ENCODE data around the gene VAT1L.
"Not testable (repeated sequence)": the region's sequence is repeated elsewhere in the genome, so short reads cannot be mapped to it uniquely, and the experiment has no call there.

Gene VAT1L

GRCh38 chr16:77963185-77964044 lies 175.1 kb downstream of the VAT1L start:
- DNase-seq, result no peak

DNA sequence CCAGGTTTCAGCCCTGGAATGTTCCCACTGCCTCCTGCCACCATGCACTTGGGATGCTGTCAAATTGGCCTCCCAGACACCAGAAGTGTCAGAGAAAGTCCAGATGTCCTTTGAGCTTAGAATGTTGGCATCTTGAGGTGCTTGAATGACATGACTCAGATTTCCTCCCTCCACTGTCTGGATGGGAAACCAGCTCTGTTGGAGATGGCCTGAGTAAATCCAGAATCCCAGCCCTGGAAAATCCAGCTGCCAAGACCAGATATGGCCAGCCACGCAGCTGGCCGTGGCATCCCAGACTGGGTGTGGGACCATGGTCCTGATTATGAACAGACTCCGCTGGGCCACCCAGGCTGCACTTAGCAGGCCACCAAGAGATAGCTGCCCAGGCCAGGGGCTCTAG lies 177.0 kb downstream of the VAT1L start:
- DNase-seq, result no peak

DNA sequence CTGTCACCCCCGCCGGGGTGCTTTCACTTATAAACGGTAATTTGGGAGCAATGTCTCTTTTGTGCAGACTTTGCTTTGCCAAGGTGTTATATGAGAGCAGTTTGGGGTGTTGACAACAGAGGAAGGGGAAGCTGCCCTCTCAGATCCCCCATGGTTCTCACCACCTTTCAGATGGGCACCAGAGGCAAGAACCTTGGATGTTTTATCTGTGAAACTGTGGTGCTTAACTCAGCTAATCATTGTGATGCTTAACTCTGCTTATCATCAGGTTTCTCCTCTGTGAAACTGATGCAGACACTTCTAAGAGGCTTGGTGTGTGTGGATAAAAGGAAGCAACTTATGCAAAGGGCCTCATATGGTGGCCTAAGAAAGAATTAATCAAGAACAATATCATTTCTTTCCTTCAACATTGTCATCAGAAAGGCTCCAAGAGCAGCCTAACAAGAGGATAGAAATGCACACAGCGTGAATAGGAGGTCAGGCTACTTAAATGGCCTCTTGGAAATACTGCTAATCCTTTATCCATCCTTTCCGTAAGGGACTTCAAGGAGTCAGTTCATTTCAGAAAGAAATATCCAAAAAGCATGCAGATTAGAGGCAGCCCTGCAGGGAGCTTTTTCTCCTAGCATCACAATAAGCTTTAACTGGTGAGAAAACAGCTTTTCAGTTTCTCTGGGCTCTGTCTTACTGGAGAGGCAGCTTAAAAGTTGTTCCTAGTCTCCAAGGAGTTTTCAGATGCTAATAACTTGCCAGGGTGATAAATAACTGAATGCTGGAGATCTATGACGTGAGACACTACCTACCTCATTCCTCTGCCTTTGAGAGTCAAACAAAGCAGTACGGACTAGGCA lies 178.9 kb downstream of the VAT1L start:
- no peak for DNase-seq

DNA sequence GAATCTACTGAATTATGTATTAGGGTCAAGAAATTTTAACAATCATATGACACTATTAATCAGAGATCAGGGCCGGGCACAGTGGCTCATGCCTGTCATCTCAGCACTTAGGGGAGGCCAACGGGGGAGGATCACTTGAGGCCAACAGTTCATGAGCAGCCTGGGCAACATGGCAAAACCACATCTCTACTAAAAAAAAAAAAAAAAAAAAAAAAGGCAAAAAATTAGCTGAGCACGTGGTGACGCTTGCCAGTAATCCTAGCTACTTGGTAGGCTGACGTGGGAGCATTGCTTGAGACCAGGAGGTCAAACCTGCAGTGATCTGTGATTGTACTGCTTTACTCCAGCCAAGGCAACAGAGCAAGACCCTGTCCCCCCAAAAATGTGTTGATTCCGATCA lies 181.5 kb downstream of the VAT1L start:
- DNase-seq, result no peak

DNA sequence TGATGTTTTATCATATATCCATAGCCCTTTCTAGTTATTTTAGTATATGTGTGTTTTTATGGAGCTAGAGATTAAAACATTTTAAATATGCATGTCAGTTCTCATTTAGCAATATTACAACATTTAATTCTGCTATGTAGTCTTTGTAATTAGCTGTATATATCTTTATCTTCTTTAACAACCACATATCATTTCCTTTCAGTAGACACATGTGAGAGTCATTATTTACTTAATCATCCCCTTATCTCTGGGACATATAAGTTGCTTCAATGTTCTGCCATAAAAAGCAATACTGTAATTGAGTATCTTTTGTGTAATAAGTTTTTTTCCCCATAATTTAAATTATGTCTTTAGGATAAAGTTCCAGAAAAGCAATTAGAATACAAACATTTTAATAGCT lies 182.0 kb downstream of the VAT1L start:
- DNase-seq, result no peak

DNA sequence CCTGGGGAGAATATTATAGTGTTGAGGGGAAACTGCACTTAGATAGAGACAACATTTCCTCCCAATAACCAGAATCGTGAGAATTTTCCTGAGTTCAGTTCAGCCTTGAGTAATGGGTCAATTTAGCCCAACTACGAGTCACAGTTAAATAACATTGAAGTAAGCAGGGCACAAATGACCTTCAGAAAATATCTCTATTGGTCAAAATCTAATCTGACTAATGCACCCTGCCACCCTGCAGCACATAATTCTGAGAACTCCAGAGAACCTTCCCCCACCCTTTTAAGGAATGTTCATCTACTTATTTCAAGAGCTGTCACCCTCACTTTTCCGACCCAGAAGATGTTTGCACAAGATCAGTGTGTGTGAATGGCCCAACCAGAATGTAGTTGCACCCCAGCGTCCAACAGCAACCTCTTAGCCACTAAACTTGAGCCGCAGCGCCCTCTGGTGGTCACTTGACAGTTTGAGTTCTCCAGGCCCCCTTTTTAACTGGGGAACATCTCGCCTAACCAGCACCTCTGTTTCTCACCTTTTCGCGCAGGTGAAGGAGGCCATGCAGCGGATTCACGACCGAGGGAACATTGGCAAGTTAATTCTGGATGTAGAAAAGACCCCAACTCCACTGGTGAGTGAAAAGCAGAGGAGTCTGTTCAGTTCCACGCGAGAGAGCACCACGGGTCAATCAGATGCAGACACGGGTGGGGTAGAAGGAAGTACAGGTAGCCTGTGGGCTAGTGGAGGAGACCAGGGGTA lies 183.1 kb downstream of the VAT1L start:
- peak; percentile 81 for DNase-seq

DNA sequence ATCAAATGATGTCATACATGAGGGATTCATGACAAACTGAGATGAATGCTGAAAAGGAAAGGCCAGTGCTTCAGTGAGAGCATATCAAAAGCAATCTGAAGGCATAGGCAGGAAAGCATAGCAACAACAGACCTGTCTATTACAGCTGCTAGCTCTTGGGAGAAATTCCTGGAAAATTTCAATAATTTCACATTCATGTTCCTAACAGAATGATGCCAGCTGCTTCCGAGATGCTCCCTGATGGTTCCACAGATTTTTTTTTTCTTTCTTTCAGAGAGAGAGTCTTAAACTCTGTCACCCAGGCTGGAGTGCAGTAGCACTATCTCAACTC lies 183.7 kb downstream of the VAT1L start:
- no peak for DNase-seq

- DNase-seq, result no peak
Observed at GRCh38 chr16:77974883-77975282, 186.5 kb downstream of the VAT1L start.

GRCh38 chr16:77975942-77976341 lies 187.6 kb downstream of the VAT1L start:
- no peak for DNase-seq

DNA sequence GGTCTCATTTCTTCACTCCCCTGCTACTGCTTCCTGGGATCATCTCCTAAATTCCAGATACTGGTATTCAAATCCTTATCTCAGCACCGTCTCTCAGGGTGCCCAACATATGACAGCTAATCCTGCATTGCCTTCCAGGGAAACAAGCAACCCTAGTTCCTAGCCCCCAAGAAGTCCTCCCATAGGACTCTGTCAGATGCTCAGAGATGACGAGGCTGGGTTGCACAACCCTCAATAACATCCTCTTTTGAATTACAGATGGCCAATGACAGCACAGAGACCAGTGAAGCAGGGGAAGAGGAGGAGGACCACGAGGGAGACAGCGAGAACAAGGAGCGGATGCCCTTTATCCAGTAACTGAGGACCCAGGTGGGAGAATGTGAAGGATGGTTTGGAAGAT lies 189.0 kb downstream of the VAT1L start:
- DNase-seq, result no peak

- DNase-seq, result no peak
Observed at GRCh38 chr16:77985111-77985510, 196.7 kb downstream of the VAT1L start.

DNA sequence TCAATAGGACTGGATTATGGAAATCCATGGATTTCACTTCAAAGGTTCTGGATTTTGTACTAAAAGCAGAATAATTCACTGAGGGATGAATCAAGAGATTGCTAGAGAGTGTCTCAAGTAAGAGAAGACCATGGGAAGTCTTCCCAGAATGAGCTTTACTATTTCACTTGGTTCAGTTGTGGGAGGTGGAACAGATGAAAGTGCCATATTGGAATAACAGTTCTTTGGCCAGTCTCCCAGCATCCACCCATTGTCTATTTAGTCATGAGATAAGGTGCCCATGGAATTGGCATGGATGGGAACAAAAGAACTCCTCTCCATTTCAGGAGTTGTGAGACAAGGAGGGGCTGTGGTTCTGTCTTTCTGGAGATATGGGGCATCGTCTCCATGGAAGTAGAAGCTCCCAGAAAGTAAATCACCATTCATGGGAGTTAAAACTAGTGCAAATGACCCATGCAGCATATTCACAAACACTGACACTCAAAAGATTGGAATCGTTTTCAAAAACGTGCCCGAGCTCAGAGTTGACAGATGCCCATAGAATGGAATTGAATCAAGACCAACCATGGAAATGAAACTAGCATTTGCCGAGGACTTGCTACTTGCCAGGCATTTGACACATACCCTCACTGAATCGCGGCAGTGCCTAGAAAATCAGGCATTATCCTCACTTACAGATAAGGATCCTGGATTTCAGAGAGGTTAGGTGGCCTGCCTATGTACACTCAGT lies 197.8 kb downstream of the VAT1L start:
- DNase-seq, result no peak

DNA sequence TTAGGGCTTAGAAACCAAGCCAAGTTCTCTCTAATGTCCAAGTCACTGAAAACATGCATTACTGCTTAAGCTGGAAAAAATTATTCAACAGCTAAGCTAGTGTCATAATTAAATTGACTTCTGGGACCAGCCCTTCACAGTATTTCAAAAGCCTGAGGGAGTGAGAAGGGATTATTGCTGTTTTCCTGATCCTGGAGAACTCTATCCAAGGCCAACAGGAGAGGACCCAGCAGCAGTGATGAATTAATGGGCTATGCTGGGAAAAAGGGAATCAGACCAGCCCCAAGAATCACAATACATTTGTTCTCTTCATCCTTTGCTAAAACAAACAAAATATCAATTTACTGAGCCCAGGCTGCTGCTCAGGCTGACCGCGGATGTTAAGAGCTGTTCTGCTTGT lies 199.4 kb downstream of the VAT1L start:
- DNase-seq, result peak; percentile 57

- no peak for DNase-seq
Observed at GRCh38 chr16:77989846-77990245, 201.5 kb downstream of the VAT1L start.

GRCh38 chr16:77991701-77992100 lies 203.3 kb downstream of the VAT1L start:
- DNase-seq, result no peak

DNA sequence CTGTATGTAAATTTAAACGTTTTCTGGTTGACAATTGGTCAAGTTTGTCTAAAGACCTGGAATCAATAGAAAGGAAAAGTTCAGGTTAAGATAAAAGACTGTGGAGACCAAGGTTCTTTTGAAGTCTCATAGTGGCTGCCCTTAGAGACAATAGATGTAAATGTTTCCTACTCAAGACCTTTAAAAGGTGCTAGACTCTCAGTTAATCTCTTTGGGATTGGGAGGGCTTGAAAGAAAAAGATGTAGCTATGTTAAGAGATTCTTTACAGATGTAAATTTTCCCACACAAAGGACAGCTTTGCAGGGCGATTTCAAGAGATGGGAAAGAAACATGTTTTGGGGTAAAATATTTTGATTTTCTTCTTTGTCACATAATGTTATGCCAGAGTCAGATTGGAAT lies 204.0 kb downstream of the VAT1L start:
- not testable (repeated sequence) for DNase-seq

DNA sequence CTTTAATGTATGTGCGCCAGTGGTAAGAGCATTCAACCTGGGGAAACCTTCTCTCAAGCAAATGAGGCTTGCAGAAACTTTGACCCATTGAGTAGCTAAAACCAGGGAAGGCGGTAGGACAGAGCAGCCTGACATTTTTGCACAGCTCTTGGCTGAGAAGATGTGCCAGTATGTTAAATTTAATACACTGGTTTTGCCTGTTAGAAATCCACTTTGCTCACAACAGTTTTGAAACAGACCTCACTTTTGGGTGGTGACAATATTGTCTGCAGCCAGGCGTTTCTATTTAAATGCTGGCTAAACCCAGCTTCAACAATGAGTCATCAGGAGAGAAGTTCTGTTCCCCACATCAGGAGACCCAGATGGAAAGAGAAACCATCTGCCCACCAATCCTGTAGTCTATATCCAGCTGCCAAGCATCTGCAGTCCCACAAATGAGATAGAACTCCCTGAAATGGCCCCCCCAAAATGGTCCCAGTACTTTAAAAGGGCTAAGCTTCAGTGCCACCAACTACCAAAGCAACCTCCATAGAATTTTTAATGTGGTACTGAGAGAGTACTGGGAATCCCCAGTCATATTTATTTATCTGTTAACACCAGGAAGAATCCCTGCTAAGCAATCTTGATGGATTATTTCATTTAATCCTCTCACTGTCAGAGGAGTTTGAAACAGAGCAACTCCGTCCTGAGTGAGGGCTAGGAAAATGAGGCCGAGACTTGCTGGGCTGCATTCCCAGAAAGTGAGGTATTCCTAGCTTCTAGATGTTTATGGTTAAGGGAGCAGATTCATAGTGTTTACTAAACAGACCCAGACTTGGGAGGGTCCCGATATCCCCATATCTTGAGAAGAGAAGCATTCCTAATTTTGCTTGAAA lies 205.0 kb downstream of the VAT1L start:
- DNase-seq, result peak; percentile 71

- DNase-seq, result no peak
Observed at GRCh38 chr16:77995843-77996455, 207.6 kb downstream of the VAT1L start.

GRCh38 chr16:77998350-77999023 lies 210.1 kb downstream of the VAT1L start:
- no peak for DNase-seq

DNA sequence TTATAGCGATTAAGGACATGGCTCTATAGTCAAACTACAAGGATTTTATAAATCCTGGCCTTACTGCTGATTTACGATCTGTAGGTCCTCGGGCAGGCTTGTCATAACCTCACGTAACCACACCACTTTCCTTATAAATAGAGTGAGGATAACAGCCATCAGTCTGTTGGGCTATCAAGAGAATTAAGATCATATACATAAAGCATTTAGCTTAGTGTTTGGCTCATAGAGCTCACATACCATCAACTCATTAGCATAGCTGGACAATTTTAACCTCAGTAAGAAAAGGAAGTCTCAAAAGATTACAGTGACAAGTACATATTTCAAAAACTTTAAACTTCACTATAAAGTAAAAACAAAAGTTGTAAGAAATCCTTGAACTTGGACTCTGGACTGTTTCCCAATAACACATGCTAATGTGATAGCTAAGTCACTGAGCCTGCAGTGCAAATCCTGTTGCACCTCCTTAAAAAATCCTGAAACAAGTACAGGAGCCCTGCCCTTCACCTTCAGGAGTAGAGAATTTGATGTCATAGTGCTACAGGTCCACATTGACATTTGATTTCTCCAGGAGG lies 213.2 kb downstream of the VAT1L start:
- DNase-seq, result no peak
